GM12878 (cell line): ENCODE data around the gene ADM2. TPM values are rescaled to one million over a fixed set of nuclear protein-coding genes. Genes with fewer than 3 reads are reported as not detected.

ENCODE experiments used
- ATAC-seq: fragments of 200-7000 bp; cut with Tn5 transposase; 3 replicates; pipeline ENCODE4 v1.9.1; 2020; ENCODE audit warnings: mild to moderate bottlenecking, moderate library complexity
- BruUV-seq: library from RNA; stranded (reverse); fragments of 400-500 nt; replicated peaks from 2 replicates; lab custom pipeline; 2021; lab: Mats Ljungman, UMichigan
- CTCF ChIA-PET: fragments of 300-600 bp; sonication (Branson Sonifier 250); formaldehyde crosslinking; extraction: SDS; loops from one replicate; lab custom pipeline; 2021; ENCODE audit warnings: inconsistent platforms; lab: Yijun Ruan, JAX
- POLR2A ChIA-PET: fragments of 350-600 bp; formaldehyde crosslinking; extraction: SDS; loops from one replicate; lab custom pipeline; 2021; ENCODE audit warnings: inconsistent platforms; lab: Charles Lee
- RAD21 ChIA-PET: fragments of 300-600 bp; sonication (Branson Sonifier 250); formaldehyde crosslinking; loops from one replicate; lab custom pipeline; 2023; ENCODE audit warnings: antibody characterized with exemption; ENCODE audit not compliant: unreplicated experiment; lab: Charles Lee
- SMC1A ChIA-PET: fragments of 300-600 bp; sonication (Branson Sonifier 250); formaldehyde crosslinking; loops from one replicate; lab custom pipeline; 2023; ENCODE audit not compliant: unreplicated experiment, uncharacterized antibody; lab: Charles Lee
- DNase-seq: peaks from one replicate; pipeline ENCODE4 v3.0.0-alpha.2; 2011; ENCODE audit warnings: low read depth, low spot score
- FAIRE-seq: peaks from 3 replicates; lab custom pipeline; 2011; peaks lifted over from hg19 to GRCh38; lab: Jason Lieb, UNC
- H2AFZ ChIP-seq: 2 replicates; pipeline ENCODE4 v1.6.0; 2011; ENCODE audit warnings: low read depth, low read length, control low read depth; ENCODE audit not compliant: control insufficient read depth
- H3K27ac ChIP-seq: 2 replicates; pipeline ENCODE4 v1.5.1; 2011; ENCODE audit warnings: control low read depth; ENCODE audit not compliant: control insufficient read depth, insufficient read depth
- H3K27me3 ChIP-seq, 2 experiments: replicated peaks in 1 of 2; 2 replicates each; pipeline versions ENCODE4 v1.6.0 to v1.6.1; 2011; ENCODE audit warnings: low read length in 1 of 2; ENCODE audit not compliant: control insufficient read depth in 2 of 2, insufficient read depth in 2 of 2
- H3K36me3 ChIP-seq, 2 experiments: 2 replicates each; pipeline ENCODE4 v1.5.1; 2011; ENCODE audit warnings: low read length in 1 of 2; ENCODE audit not compliant: control insufficient read depth in 2 of 2, insufficient read depth in 2 of 2
- H3K4me1 ChIP-seq: 2 replicates; pipeline ENCODE4 v1.6.1; 2011; ENCODE audit warnings: mild to moderate bottlenecking, low read length, moderate library complexity, mixed read lengths; ENCODE audit not compliant: control insufficient read depth, insufficient read depth
- H3K4me2 ChIP-seq: 2 replicates; pipeline ENCODE4 v1.6.0; 2011; ENCODE audit warnings: control low read depth; ENCODE audit not compliant: control insufficient read depth, insufficient read depth
- H3K4me3 ChIP-seq: fragments of 200-600 bp; sonication (generic); 2 replicates; pipeline ENCODE4 v1.5.1; 2016
- H3K79me2 ChIP-seq: 2 replicates; pipeline ENCODE4 v1.6.0; 2011; ENCODE audit warnings: low read length; ENCODE audit not compliant: control insufficient read depth, insufficient read depth
- H3K9ac ChIP-seq: 2 replicates; pipeline ENCODE4 v1.8.0; 2011; ENCODE audit warnings: low read length, control low read depth, mixed read lengths; ENCODE audit not compliant: control insufficient read depth, insufficient read depth
- H3K9me3 ChIP-seq: replicated peaks from 3 replicates; pipeline ENCODE4 v1.5.1; 2011; ENCODE audit warnings: mild to moderate bottlenecking, low read length; ENCODE audit not compliant: control insufficient read depth, insufficient read depth
- H4K20me1 ChIP-seq: 2 replicates; pipeline ENCODE4 v1.6.0; 2011; ENCODE audit not compliant: control insufficient read depth, insufficient read depth
- BCL11A ChIP-seq: IDR thresholded peaks from 2 replicates; pipeline ENCODE4 v1.6.1; 2011; ENCODE audit warnings: low read depth, low read length
- CEBPB ChIP-seq, 2 experiments: fragments of 150-350 bp in 1 of 2; IDR thresholded peaks; 2 replicates each; pipeline ENCODE4 v1.6.1; 2012 to 2014; ENCODE audit warnings: low read depth in 2 of 2, low read length in 2 of 2, borderline replicate concordance in 1 of 2, inconsistent platforms in 1 of 2
- CEBPZ ChIP-seq: fragments of 150-350 bp; IDR thresholded peaks from 2 replicates; pipeline ENCODE4 v1.6.1; 2016; ENCODE audit warnings: low read depth, low read length
- ESRRA ChIP-seq: IDR thresholded peaks from 2 replicates; pipeline ENCODE4 v1.6.1; 2012; ENCODE audit warnings: mild to moderate bottlenecking, low read length, improper control_type of control experiment
- HDAC2 ChIP-seq: fragments of 200-600 bp; sonication (generic); IDR thresholded peaks from 2 replicates; pipeline ENCODE4 v1.6.1; 2017
- JUND ChIP-seq: IDR thresholded peaks from 2 replicates; pipeline ENCODE4 v1.6.1; 2012; ENCODE audit warnings: low read depth, mild to moderate bottlenecking, low read length, improper control_type of control experiment, moderate library complexity
- LARP7 ChIP-seq: fragments of 450-650 bp; IDR thresholded peaks from 2 replicates; pipeline ENCODE4 v1.6.1; 2017; ENCODE audit warnings: mild to moderate bottlenecking
- MAX ChIP-seq: IDR thresholded peaks from 2 replicates; pipeline ENCODE4 v1.6.1; 2012; ENCODE audit warnings: low read depth, low read length, improper control_type of control experiment
- MEF2B ChIP-seq: fragments of 450-650 bp; IDR thresholded peaks from 2 replicates; pipeline ENCODE4 v1.6.1; 2018; ENCODE audit warnings: mild to moderate bottlenecking, moderate library complexity; ENCODE audit not compliant: partially characterized antibody, poor library complexity, severe bottlenecking
- MYB ChIP-seq: fragments of 150-350 bp; IDR thresholded peaks from 2 replicates; pipeline ENCODE4 v1.6.1; 2014; ENCODE audit warnings: mild to moderate bottlenecking, low read depth, low read length, borderline replicate concordance
- NFXL1 ChIP-seq: fragments of 450-650 bp; IDR thresholded peaks from 2 replicates; pipeline ENCODE4 v1.6.1; 2017; ENCODE audit warnings: antibody characterized with exemption, mild to moderate bottlenecking, borderline replicate concordance
- SKIL ChIP-seq: fragments of 450-650 bp; IDR thresholded peaks from 2 replicates; pipeline ENCODE4 v1.6.1; 2017; ENCODE audit warnings: mild to moderate bottlenecking, low read depth, inconsistent platforms; ENCODE audit not compliant: poor library complexity, severe bottlenecking
- SP1 ChIP-seq: IDR thresholded peaks from one replicate; pipeline ENCODE4 v1.6.1; 2011; ENCODE audit warnings: low read depth, low read length
- SREBF2 ChIP-seq: IDR thresholded peaks from 2 replicates; pipeline ENCODE4 v1.6.1; 2012; ENCODE audit warnings: mild to moderate bottlenecking, low read length
- STAT3 ChIP-seq: IDR thresholded peaks from 2 replicates; pipeline ENCODE4 v1.6.1; 2011; ENCODE audit warnings: low read depth, low read length, improper control_type of control experiment
- WRNIP1 ChIP-seq: IDR thresholded peaks from 2 replicates; pipeline ENCODE4 v1.6.1; 2011; ENCODE audit warnings: low read depth, low read length, improper control_type of control experiment, borderline replicate concordance
- ZNF274 ChIP-seq: IDR thresholded peaks from one replicate; pipeline ENCODE4 v1.8.0; 2011; ENCODE audit not compliant: insufficient read length, insufficient read depth
- ZSCAN29 ChIP-seq: fragments of 450-650 bp; IDR thresholded peaks from 2 replicates; pipeline ENCODE4 v1.6.1; 2017; ENCODE audit warnings: mild to moderate bottlenecking, moderate library complexity
- WGBS: methylation state at CpG from one replicate; pipeline ENCODE4 v1.1.6; 2016; ENCODE audit warnings: low lambda C conversion rate; ENCODE audit not compliant: insufficient replicate concordance, insufficient coverage; ENCODE audit errors: missing lambda C conversion rate; 5-methylcytosine and 5-hydroxymethylcytosine counted together
- in situ Hi-C: fragments of 300-500 bp; cut with MboI; formaldehyde crosslinking; loops from 9 replicates; pipeline ENCODE4 v1.14.3; 2018; ENCODE audit warnings: mixed read lengths
- intact Hi-C: fragments of 100-400 bp; cut with micrococcal nuclease; formaldehyde crosslinking; loops from one replicate; pipeline ENCODE4 v1.14.2; 2022; ENCODE audit not compliant: unreplicated experiment
- polyA plus RNA-seq, 11 experiments: library from polyadenylated mRNA; depleted of rRNA in 4 of 11; unstranded in 6 of 11; stranded (reverse) in 5 of 11; fragments of >200 nt; fragmentation: Nextera tagmentation in 4 of 11; fragmentation: Illumina TruSeq in 1 of 11; extraction: Ambion mirVana in 4 of 11; extraction: Trizol in 1 of 11; gene quantifications; 1 replicate in 1 of 11; 2 replicates in 10 of 11; pipeline versions ENCODE4 v1.2.1 to v1.2.3, GENCODE V29; 2011 to 2016; ENCODE audit warnings: inconsistent platforms in 2 of 11, missing spikeins in 2 of 11, low read depth in 1 of 11
- total RNA-seq, 4 experiments: library from RNA; depleted of rRNA in 3 of 4; stranded (reverse); fragments of >200 nt in 3 of 4; fragmentation: Illumina TruSeq in 1 of 4; extraction: Trizol in 1 of 4; gene quantifications; 2 replicates each; pipeline versions ENCODE4 v1.2.1 to v1.2.3, GENCODE V29; 2013 to 2021

Gene ADM2
- total and polyA plus RNA-seq, 10 of the 15 experiments (the other 5 are each of a cell fraction or from before 2014, with no cell fraction given) = 0.02 to 0.33 (median 0.12) TPM; not detected in 2

- TF ChIP-seq MEF2B (no peak), WRNIP1 (no peak), ESRRA (no peak), SREBF2 (no peak), CEBPZ (no peak)
These were observed 28.7 kb upstream of the ADM2 start (continued) for GRCh38 chr22:50452649-50453048.

- Histone ChIP-seq H3K4me3 (no peak overlapping the region), H3K9me3 (no peaks in the 10 kb centered on the region), H4K20me1 (no peaks in the 10 kb centered on the region), H3K79me2 (no peaks in the 10 kb centered on the region), H3K27me3 (no peaks in the 10 kb centered on the region), H3K36me3 (peaks cover 8 to 31% of the 10 kb centered on the region in 2 experiments; a peak in 3 of 4 replicates), H3K4me1 (no peaks in the 10 kb centered on the region; the same call in 1 of the 2 replicates), H2AFZ (no peak overlapping the region), H3K4me2 (no peak overlapping the region), H3K9ac (no peak overlapping the region), H3K27ac (no peak overlapping the region)
- ATAC-seq (no peak), FAIRE-seq (no peak), DNase-seq (no peak)
- CTCF ChIA-PET = no interaction called here
- SMC1A ChIA-PET = no interaction called here
- TSS peak; percentile 41 for BruUV-seq
- in situ Hi-C loops = no loop called here
- RAD21 ChIA-PET = interaction anchor here (1.1 kb wide), 1 partner anchor 204 kb away, joined by 3 read pairs; the partner anchor contains the start of gene HDAC10
- 93% methylated on average over 27 of the region's 27 CpGs for WGBS
- intact Hi-C loops = no loop called here
- POLR2A ChIA-PET = no interaction called here
- TF ChIP-seq MAX = no peak
- TF ChIP-seq HDAC2 = no peak
- TF ChIP-seq MYB = no peak
- no peak for TF ChIP-seq CEBPB (IDR thresholded peaks at IDR 0.05; ENCODE audit: borderline replicate concordance in 1 of 2, low read depth in 2 of 2, low read length in 2 of 2)
- TF ChIP-seq SP1 = no peak
- no peak for TF ChIP-seq ZSCAN29
- TF ChIP-seq STAT3 = no peak
- no peak for TF ChIP-seq NFXL1
- no peak for TF ChIP-seq ZNF274
- no peak for TF ChIP-seq LARP7
- no peak for TF ChIP-seq BCL11A
- TF ChIP-seq SKIL = no peak
- TF ChIP-seq JUND = no peak
These were observed 26.7 kb upstream of the ADM2 start for GRCh38 chr22:50454556-50455075.
